HG03066 (cell line): Measurements from ENCODE around the gene TASP1.
A peak's percentile ranks its signal among the peaks of the same experiment; 100 is the strongest.
"Not testable (repeated sequence)": the region's sequence is repeated elsewhere in the genome, so short reads cannot be mapped to it uniquely, and the experiment has no call there.

Experiments used
- ATAC-seq: cut with Tn5 transposase; IDR thresholded peaks from one replicate; pipeline ENCODE4 v1.9.1; 2021; ENCODE audit warnings: low read depth; ENCODE audit not compliant: unreplicated experiment

Gene TASP1

DNA sequence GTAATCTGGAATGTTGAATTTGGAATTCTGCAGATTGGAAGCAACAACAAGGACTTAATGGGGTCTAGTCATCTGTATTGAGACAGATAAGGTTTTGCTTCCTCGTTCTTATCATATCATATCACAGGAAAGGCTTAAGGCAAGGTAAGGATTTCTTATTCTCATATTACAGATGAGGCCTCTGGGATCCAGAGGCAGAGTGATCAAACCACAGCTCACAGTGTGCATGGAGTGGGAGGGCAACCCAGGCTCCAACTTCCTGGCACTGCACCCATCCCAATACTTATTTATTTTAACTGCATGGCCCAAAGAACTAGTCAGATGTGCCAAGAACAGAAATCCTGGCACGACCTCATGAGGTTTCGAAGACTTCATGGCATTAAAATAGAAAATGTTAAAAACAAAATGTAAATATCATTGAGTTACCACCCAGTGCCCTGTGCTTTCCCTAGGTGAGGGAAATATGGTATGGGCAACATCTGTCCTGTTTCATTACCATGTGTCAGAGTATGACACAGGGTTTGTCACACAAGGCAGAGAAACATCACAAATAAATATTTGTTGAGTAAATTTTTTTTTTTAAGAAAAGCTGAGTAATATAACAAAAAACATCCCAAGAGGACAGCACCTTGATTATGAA, 225.8 kb downstream of the TASP1 start:
- no peak for ATAC-seq

DNA sequence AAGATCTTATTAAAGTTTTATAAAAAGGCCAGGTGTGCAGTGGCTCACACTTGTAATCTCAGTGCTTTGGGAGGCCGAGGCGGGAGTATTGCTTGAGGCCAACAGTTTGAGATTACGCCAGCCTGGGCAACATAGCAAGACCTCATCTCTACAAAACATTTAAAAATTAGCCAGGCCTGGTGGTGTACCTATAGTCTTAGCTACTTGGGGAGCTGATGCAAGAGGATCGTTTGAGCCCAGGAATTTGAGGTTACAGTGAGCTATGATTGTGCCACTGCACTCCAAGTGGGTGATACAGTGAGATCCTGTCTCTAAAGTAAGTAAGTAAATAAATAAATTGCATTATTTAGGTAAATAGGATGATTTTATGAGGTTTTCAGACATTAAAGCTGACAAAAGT, 234.4 kb downstream of the TASP1 start:
- ATAC-seq = no peak

- ATAC-seq = no peak
Observed at GRCh38 chr20:13403453-13403852, 235.3 kb downstream of the TASP1 start.

GRCh38 chr20:13402986-13403385, 235.7 kb downstream of the TASP1 start:
- ATAC-seq = no peak

- no peak for ATAC-seq
Observed at GRCh38 chr20:13402171-13402760, 236.5 kb downstream of the TASP1 start.

- ATAC-seq = no peak
Observed at GRCh38 chr20:13401596-13401995, 237.1 kb downstream of the TASP1 start.

DNA sequence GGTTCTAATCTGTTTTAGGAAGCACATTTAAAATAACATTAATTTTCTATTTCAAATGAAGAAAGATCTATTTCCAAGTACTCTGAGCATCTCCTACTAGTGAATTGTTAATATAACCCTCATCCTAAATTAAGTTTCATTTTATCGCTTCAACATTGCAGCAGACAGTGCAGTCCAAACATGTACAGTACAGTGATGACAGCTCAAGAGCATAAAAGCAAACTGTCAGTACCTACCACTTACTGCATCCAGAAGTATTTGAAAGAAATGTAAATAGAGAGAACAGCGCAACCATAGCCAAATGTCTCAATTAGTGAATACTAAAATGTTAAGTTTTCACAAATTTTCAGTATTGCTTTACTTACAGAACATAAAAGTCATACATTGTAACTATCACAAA, 238.3 kb downstream of the TASP1 start:
- ATAC-seq = no peak

- ATAC-seq = peak; percentile 51
Observed at GRCh38 chr20:13397300-13397724, 241.4 kb downstream of the TASP1 start.

DNA sequence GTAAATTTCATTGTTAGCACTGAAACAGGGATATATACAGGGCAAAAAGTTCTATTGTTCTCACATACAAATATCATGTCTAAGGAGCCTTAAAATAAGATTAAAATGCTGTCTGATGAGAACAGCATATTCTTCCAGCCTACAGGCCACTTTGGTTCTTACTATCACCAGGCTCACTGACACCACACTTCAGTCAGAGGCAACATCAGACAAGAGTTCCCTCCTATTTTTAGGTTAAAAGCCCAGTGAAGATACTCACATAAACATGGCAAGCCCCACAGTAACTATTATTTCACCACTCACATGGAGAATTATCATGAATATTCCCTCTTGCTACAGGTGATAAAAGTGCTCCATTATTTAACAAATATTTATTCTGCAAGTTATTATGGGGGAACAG, 241.9 kb downstream of the TASP1 start:
- ATAC-seq = no peak

DNA sequence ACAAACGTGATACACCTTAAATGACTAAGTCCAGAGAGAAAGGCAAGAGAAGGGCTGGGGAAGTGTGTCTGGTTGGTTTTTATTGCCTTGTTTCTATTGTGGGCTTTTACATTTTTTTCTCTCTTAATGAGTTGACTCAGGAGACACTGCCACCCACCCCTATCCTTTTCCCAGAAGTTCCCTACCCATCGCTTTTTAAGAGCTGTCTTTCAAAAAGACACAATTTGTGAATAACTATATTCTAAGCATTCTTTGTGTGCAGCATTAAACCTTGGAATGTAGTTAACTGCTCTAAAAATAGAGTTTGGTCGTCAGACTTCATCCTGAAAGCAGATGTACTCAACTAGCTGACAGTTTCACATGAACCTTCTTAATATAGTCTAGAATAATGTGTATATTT, 242.7 kb downstream of the TASP1 start:
- ATAC-seq = no peak

- ATAC-seq = no peak
Observed at GRCh38 chr20:13395232-13395631, 243.5 kb downstream of the TASP1 start.

- ATAC-seq = no peak
Observed at GRCh38 chr20:13392391-13392790, 246.3 kb downstream of the TASP1 start.

- no peak for ATAC-seq
Observed at GRCh38 chr20:13389115-13389514, 249.6 kb downstream of the TASP1 start.

GRCh38 chr20:13384132-13384531, 254.6 kb downstream of the TASP1 start:
- no peak for ATAC-seq

GRCh38 chr20:13382786-13383185, 255.9 kb downstream of the TASP1 start:
- no peak for ATAC-seq

DNA sequence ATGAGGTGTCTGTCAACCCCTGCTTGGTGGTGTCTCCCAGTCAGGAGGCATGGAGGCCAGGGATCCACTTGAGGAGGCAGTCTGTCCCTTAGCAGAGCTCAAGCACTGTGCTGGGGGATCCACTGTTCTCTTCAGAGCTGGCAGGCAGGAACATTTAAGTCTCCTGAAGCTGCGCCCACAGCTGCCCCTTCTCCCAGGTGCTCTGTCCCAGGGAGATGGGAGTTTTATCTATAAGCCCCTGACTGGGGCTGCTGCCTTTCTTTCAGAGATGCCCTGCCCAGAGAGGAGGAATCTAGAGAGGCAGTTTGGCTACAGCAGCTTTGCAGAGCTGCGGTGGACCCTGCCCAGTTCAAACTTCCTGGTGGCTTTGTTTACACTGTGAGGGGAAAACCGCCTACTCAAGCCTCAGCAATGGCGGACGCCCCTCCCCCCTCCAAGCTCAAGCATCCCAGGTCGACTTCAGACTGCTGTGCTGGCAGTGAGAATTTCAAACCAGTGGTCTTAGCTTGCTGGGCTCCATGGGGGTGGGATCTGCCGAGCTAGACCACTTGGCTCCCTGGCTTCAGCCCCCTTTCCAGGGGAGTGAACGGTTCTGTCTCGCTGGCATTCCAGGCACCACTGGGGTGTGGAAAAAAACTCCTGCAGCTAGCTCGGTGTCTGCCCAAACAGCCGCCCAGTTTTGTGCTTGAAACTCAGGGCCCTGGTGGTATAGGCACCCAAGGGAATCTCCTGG, 258.1 kb downstream of the TASP1 start:
- not testable (repeated sequence) for ATAC-seq

- no peak for ATAC-seq
Observed at GRCh38 chr20:13373400-13373799, 265.3 kb downstream of the TASP1 start.

DNA sequence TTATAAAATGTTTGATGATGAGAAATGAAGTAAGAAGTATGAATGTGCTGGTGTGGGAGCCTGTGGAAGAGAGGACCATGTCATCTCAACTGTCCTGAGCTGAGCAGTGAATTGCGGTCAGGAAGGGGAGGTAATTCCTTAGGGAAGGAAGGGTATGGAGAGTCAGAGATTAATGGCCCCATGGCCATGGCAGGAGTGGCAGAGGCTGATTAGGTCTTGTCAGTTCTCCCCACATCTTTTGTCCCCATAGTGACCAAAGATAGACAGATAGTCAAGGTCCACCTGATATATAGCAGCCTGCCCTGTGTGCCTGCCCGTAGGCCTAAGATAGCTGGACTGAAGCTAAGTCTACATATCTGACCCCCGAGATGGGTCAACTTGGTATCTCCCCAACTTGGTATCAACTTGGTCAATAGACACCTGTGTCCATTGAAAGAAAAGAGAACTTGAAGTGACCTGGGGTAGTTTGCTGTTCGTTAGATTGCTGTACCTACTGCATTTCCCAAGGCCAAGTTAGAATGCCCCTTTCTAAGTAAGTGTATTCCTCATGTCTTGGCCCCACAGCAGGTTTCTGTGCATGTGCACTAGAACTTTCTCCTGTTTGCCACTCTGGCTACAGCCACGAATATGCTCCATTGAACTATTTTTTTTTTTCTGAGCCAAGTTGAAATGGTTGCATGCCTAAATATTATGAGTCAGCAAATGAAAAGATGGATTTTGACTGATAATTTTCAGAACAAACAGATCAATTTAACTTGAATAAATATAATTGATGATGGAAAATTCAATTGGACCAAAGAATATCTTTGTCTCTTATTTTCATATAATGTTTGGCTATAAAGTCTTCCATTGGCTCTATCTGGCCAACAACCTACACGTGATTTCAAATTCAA, 274.2 kb downstream of the TASP1 start:
- ATAC-seq = no peak

GRCh38 chr20:13363473-13363872, 275.3 kb downstream of the TASP1 start:
- no peak for ATAC-seq

DNA sequence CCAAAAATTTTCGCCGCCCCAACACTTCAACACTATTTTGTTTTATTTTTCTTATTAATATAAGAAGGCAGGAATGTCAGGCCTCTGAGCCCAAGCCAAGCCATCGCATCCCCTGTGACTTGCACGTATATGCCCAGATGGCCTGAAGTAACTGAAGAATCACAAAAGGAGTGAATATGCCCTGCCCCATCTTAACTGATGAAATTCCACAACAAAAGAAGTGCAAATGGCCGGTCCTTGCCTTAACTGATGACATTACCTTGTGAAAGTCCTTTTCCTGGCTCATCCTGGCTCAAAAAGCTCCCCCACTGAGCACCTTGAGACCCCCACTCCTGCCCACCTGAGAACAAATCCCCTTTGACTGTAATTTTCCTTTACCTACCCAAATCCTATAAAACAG, 276.6 kb downstream of the TASP1 start:
- not testable (repeated sequence) for ATAC-seq

DNA sequence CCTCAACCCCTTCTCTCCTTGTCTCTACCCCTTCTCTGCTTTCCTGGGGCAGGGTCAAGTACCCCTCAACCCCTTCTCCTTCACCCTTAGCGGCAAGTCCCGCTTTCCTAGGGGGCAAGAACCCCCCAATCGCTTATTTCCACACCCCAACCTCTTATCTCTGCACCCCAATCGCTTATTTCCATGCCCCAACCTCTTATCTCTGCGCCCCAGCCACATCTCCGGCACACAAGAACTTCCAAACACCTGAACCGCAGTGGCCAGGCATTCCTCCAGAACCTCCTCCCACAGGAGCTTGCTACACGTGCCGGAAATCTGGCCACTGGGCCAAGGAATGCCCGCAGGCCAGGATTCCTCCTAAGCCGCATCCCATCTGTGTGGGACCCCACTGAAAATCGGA, 279.8 kb downstream of the TASP1 start:
- not testable (repeated sequence) for ATAC-seq
